ENCODE data around the gene GRIK1. TPM values are rescaled to one million over a fixed set of nuclear protein-coding genes. Genes with fewer than 3 reads are reported as not detected.

Gene GRIK1
- total and polyA plus RNA-seq, 12 donors, result not detected

DNA sequence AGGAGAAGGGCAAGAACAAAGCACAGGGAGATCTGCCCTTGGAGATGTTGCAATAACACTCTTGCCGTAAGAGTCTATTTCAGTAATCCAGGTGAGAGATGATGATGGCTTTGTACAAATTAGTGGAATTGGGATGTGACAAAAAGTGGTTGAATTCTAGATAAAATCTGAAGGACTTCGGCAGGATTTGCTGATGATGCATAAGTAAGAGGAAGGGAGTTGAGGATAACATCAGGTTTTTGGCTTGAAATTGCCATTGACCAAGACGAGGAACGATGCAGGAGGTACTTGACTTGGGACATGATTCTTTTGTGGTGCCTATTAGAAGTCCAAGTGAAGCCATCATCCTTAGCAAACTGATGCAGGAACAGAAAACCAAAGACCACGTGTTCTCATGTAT, 238.1 kb downstream of the GRIK1 start:
- DNase-seq (no peak), ATAC-seq (no peak)
- no peak overlapping the region for H3K27ac ChIP-seq
- 83 to 97% methylated on average over 5 of the region's 5 CpGs for WGBS, 2 donors
- H3K9me3 ChIP-seq, result peaks cover 0 to 13% (median 0%) of the 10 kb centered on the region in 11 donors
- TF ChIP-seq, protein P1, sequence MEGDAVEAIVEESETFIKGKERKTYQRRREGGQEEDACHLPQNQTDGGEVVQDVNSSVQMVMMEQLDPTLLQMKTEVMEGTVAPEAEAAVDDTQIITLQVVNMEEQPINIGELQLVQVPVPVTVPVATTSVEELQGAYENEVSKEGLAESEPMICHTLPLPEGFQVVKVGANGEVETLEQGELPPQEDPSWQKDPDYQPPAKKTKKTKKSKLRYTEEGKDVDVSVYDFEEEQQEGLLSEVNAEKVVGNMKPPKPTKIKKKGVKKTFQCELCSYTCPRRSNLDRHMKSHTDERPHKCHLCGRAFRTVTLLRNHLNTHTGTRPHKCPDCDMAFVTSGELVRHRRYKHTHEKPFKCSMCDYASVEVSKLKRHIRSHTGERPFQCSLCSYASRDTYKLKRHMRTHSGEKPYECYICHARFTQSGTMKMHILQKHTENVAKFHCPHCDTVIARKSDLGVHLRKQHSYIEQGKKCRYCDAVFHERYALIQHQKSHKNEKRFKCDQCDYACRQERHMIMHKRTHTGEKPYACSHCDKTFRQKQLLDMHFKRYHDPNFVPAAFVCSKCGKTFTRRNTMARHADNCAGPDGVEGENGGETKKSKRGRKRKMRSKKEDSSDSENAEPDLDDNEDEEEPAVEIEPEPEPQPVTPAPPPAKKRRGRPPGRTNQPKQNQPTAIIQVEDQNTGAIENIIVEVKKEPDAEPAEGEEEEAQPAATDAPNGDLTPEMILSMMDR (IDR thresholded peaks at IDR 0.05), result no peak
- H3K4me1 ChIP-seq, result no peaks in the 10 kb centered on the region
- no peak overlapping the region for H3K4me3 ChIP-seq
- H3K27me3 ChIP-seq, result no peaks in the 10 kb centered on the region
- H3K36me3 ChIP-seq, result no peaks in the 10 kb centered on the region
- intact Hi-C loops (cut with DNase I), result no loop called here

DNA sequence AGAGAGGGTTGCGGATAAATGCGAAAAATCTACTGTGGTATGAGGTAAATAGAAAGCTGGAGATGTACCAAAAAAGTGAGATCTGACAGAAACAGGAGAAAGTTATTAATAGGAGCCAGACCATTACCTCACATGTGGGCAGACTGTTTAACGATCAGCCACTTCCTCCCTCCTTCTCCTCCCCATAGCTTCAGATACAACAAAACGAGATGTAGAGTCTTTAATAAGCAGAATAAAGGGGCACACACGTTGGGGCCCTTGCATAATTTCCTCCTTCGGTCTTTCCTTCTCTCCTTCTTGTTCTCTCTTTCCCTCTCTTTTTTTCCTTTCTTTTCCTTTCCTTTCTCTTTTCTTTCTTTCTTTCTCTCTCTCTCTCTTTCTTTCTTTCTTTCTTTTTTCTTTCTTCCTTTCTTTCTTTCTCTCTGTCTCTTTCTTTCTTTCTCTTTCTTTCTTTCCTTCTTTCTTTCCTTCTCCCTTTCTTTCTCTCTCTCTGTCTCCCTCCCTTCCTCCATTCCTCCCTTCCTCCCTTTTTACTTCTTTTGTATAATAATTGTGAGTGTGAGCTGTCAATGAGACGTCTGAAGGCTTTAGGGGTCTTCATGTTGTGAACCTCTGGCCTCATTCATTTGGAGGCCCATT, 242.1 kb downstream of the GRIK1 start:
- Histone ChIP-seq H3K27me3 (no peaks in the 10 kb centered on the region), H3K4me1 (no peaks in the 10 kb centered on the region), H3K36me3 (no peaks in the 10 kb centered on the region), H3K4me3 (no peak overlapping the region), H3K27ac (no peak overlapping the region), H3K9me3 (peaks cover 0 to 13% (median 0%) of the 10 kb centered on the region in 11 donors)
- TF ChIP-seq, protein P1 (IDR thresholded peaks at IDR 0.05), result no peak
- no peak for DNase-seq
- no peak for ATAC-seq
- intact Hi-C loops (cut with DNase I), result no loop called here
- 46 to 52% methylated on average over 7 of the region's 7 CpGs for WGBS, 2 donors

DNA sequence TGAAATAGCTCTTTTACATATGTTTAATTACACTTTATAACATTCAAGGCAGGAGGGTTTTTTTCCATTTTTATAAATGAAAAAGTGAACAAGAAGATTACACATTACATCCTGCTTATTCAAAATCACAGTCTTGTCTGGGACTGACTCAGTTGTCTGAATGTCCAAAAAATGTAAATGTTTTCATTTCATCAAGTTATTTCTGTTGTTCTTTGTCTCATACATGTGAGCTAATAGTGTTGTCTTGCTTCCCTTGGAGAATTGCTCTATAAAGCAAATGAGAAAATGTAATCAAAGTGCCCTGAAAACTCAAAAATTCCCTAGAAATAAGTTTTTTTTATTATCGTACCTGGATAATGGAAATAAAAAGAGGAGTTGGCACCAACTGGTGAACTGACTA, 242.9 kb downstream of the GRIK1 start:
- Histone ChIP-seq H3K36me3 (no peaks in the 10 kb centered on the region), H3K4me3 (no peak overlapping the region), H3K4me1 (no peaks in the 10 kb centered on the region), H3K9me3 (peaks cover 0 to 13% (median 0%) of the 10 kb centered on the region in 11 donors), H3K27me3 (no peaks in the 10 kb centered on the region), H3K27ac (no peak overlapping the region)
- DNase-seq (no peak), ATAC-seq (no peak)
- TF ChIP-seq, protein P1 (IDR thresholded peaks at IDR 0.05), result no peak
- 89 to 93% methylated on average over 1 of the region's 1 CpG for WGBS, 2 donors
- intact Hi-C loops (cut with DNase I), result no loop called here

DNA sequence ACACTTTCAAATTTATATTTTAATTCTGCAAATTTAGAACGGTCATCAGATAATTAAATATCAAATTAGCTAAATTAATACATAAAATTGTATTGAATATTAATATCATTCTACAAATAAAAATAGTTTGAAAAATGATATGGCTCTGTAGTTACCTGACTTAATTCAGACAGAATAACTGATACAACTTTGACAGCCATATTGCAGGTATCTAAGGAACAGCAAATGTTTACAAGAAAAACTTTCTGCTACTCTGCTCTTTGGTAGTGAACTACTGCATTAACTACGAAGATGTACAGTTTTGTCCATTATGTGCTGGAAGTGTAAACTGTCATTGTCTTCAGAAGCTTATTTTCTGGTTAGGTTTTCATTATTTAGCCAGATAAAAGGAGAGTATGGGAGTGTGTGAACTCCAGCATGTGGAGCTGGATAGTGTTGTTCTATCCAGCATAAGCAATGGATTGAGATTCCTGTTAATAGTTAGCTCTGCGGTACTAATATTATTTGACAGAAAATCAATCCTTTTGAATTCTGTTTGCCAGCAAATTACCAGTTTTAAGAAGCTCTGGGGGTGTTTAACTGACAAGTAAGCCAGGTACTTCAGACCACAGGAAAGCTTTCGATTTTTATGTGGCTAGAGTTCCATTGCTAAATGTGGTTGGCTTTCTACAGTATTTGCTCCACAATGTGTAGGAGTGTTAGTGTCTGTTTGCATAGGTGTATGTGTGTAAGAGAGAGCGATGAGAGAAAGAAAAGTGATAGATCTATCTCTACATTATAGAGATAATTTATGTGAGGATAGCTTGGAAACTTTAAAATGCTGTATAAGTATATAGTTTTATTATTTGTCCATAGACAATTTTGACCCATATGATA, 247.9 kb downstream of the GRIK1 start:
- intact Hi-C loops (cut with DNase I), result no loop called here
- ATAC-seq (no peak), DNase-seq (no peak)
- TF ChIP-seq, protein P1 (IDR thresholded peaks at IDR 0.05), result no peak
- WGBS, 2 donors, result 85 to 90% methylated on average over 5 of the region's 5 CpGs
- Histone ChIP-seq H3K9me3 (no peaks in the 10 kb centered on the region), H3K27me3 (no peaks in the 10 kb centered on the region), H3K4me3 (no peak overlapping the region), H3K36me3 (no peaks in the 10 kb centered on the region), H3K27ac (no peak overlapping the region), H3K4me1 (no peaks in the 10 kb centered on the region)

Data from heart right ventricle (tissue), 16 donors.